ENCODE measurements around the gene NR1H4.
"Not testable (repeated sequence)": the region's sequence is repeated elsewhere in the genome, so short reads cannot be mapped to it uniquely, and the experiment has no call there.

NR1H4 gene

GRCh38 chr12:100518376-100518775, 44.7 kb downstream of the NR1H4 start:
- DNase-seq: no peak

GRCh38 chr12:100520048-100520769, 46.5 kb downstream of the NR1H4 start:
- DNase-seq: no peak

GRCh38 chr12:100521958-100522357, 48.3 kb downstream of the NR1H4 start:
- no peak for DNase-seq

- DNase-seq: no peak
Observed at GRCh38 chr12:100528034-100528433, 54.4 kb downstream of the NR1H4 start.

GRCh38 chr12:100528471-100529127, 54.9 kb downstream of the NR1H4 start:
- DNase-seq: no peak

GRCh38 chr12:100529756-100530350, 56.2 kb downstream of the NR1H4 start:
- DNase-seq: no peak

GRCh38 chr12:100533376-100533775, 59.7 kb downstream of the NR1H4 start:
- no peak for DNase-seq

- DNase-seq: no peak
Observed at GRCh38 chr12:100534625-100535227, 61.1 kb downstream of the NR1H4 start.

- no peak for DNase-seq
Observed at GRCh38 chr12:100539202-100539601, 65.5 kb downstream of the NR1H4 start.

- no peak for DNase-seq
Observed at GRCh38 chr12:100544165-100544564, 70.5 kb downstream of the NR1H4 start.

GRCh38 chr12:100545092-100545491, 71.4 kb downstream of the NR1H4 start:
- DNase-seq: no peak

- no peak for DNase-seq
Observed at GRCh38 chr12:100553936-100554335, 80.3 kb downstream of the NR1H4 start.

GRCh38 chr12:100554608-100555077, 81.0 kb downstream of the NR1H4 start:
- DNase-seq: no peak

GRCh38 chr12:100555722-100556121, 82.1 kb downstream of the NR1H4 start:
- DNase-seq: no peak

GRCh38 chr12:100557357-100557756, 83.7 kb downstream of the NR1H4 start:
- DNase-seq: no peak

- not testable (repeated sequence) for DNase-seq
Observed at GRCh38 chr12:100559261-100559660, 85.6 kb downstream of the NR1H4 start.

GRCh38 chr12:100564090-100564489, 90.4 kb downstream of the NR1H4 start:
- no peak for DNase-seq

GRCh38 chr12:100564905-100565467, 91.3 kb downstream of the NR1H4 start:
- no peak for DNase-seq

GRCh38 chr12:100565987-100566545, 92.4 kb downstream of the NR1H4 start:
- DNase-seq: no peak

- DNase-seq: no peak
Observed at GRCh38 chr12:100566887-100567637, 93.4 kb downstream of the NR1H4 start.

GRCh38 chr12:100567945-100568344, 94.3 kb downstream of the NR1H4 start:
- DNase-seq: no peak

GRCh38 chr12:100572184-100572583, 98.5 kb downstream of the NR1H4 start:
- DNase-seq: no peak
